Measurements from ENCODE around the gene DNM1. TPM values are rescaled to one million over a fixed set of nuclear protein-coding genes. Genes with fewer than 3 reads are reported as not detected.
A peak's percentile ranks its signal among the peaks of the same experiment; 100 is the strongest.

The DNM1 gene
- total RNA-seq, 4 donors from 2014 or later, result 4.3 to 18.9 (median 10.1) TPM

GRCh38 chr9:128163523-128164306 lies 39.5 kb upstream of the DNM1 start:
- TF ChIP-seq POLR2AphosphoS5 (IDR thresholded peaks at IDR 0.05) (no peak), CTCF (IDR thresholded peaks at IDR 0.05) (no peak), EP300 (IDR thresholded peaks at IDR 0.05) (no peak), POLR2A (IDR thresholded peaks at IDR 0.05) (no peak)
- H3K4me3 ChIP-seq, result no peak overlapping the region
- WGBS, result 88% methylated on average over 6 of the region's 10 CpGs
- H3K36me3 ChIP-seq, result peaks cover 49% of the 10 kb centered on the region
- peak in 1 of 2 donors; percentile 64 for DNase-seq (ENCODE audit: low spot score in 2 of 2)
- peaks cover 28% of the 10 kb centered on the region for H3K4me1 ChIP-seq
- no peaks in the 10 kb centered on the region for H3K27me3 ChIP-seq
- H3K27ac ChIP-seq, result no peak overlapping the region
- no peaks in the 10 kb centered on the region for H3K9me3 ChIP-seq

GRCh38 chr9:128164307-128164885 lies 38.8 kb upstream of the DNM1 start:
- H3K36me3 ChIP-seq, result peaks cover 56% of the 10 kb centered on the region
- H3K4me1 ChIP-seq, result peaks cover 24% of the 10 kb centered on the region
- no peak overlapping the region for H3K4me3 ChIP-seq
- TF ChIP-seq CTCF (IDR thresholded peaks at IDR 0.05) (no peak), POLR2A (IDR thresholded peaks at IDR 0.05) (no peak), EP300 (IDR thresholded peaks at IDR 0.05) (no peak), POLR2AphosphoS5 (IDR thresholded peaks at IDR 0.05) (no peak)
- 66% methylated on average over 11 of the region's 14 CpGs for WGBS
- H3K27ac ChIP-seq, result no peak overlapping the region
- no peaks in the 10 kb centered on the region for H3K27me3 ChIP-seq
- H3K9me3 ChIP-seq, result no peaks in the 10 kb centered on the region
- peak in 1 of 2 donors; percentile 60 for DNase-seq (ENCODE audit: low spot score in 2 of 2)

- peaks cover 9% of the 10 kb centered on the region for H3K4me1 ChIP-seq
- H3K27me3 ChIP-seq, result no peaks in the 10 kb centered on the region
- peaks cover 73% of the 10 kb centered on the region for H3K36me3 ChIP-seq
- DNase-seq (ENCODE audit: low spot score in 2 of 2), result no peak
- 86% methylated on average over 9 of the region's 18 CpGs for WGBS
- no peak overlapping the region for H3K4me3 ChIP-seq
- H3K9me3 ChIP-seq, result no peaks in the 10 kb centered on the region
- TF ChIP-seq CTCF (IDR thresholded peaks at IDR 0.05), result no peak
- no peak for TF ChIP-seq POLR2A (IDR thresholded peaks at IDR 0.05)
- TF ChIP-seq EP300 (IDR thresholded peaks at IDR 0.05), result no peak
- TF ChIP-seq POLR2AphosphoS5 (IDR thresholded peaks at IDR 0.05), result no peak
- no peak overlapping the region for H3K27ac ChIP-seq
Measured at GRCh38 chr9:128166169-128166568, 37.0 kb upstream of the DNM1 start.

- TF ChIP-seq POLR2A (IDR thresholded peaks at IDR 0.05) (no peak), POLR2AphosphoS5 (IDR thresholded peaks at IDR 0.05) (no peak), CTCF (IDR thresholded peaks at IDR 0.05) (no peak), EP300 (IDR thresholded peaks at IDR 0.05) (no peak)
- Histone ChIP-seq H3K4me1 (peaks cover 6% of the 10 kb centered on the region), H3K9me3 (no peaks in the 10 kb centered on the region), H3K4me3 (no peak overlapping the region), H3K27ac (no peak overlapping the region), H3K36me3 (peaks cover 76% of the 10 kb centered on the region), H3K27me3 (no peaks in the 10 kb centered on the region)
- WGBS, result 81% methylated on average over 3 of the region's 4 CpGs
- DNase-seq (ENCODE audit: low spot score in 2 of 2), result no peak
Measured at GRCh38 chr9:128167209-128167608, 36.0 kb upstream of the DNM1 start.

GRCh38 chr9:128168731-128169308 lies 34.4 kb upstream of the DNM1 start:
- Histone ChIP-seq H3K4me1 (peaks cover 6% of the 10 kb centered on the region), H3K9me3 (no peaks in the 10 kb centered on the region), H3K27ac (no peak overlapping the region), H3K36me3 (peaks cover 66% of the 10 kb centered on the region), H3K27me3 (no peaks in the 10 kb centered on the region), H3K4me3 (no peak overlapping the region)
- DNase-seq (ENCODE audit: low spot score in 2 of 2), result no peak
- 93% methylated on average over 8 of the region's 8 CpGs for WGBS
- no peak for TF ChIP-seq POLR2AphosphoS5 (IDR thresholded peaks at IDR 0.05)
- TF ChIP-seq POLR2A (IDR thresholded peaks at IDR 0.05), result no peak
- no peak for TF ChIP-seq CTCF (IDR thresholded peaks at IDR 0.05)
- no peak for TF ChIP-seq EP300 (IDR thresholded peaks at IDR 0.05)
